H1 (cell line): Measurements from ENCODE around the gene CD46. TPM values are rescaled to one million over a fixed set of nuclear protein-coding genes. Genes with fewer than 3 reads are reported as not detected.

Source experiments
- CTCF ChIA-PET: fragments of 300-600 bp; sonication (Branson Sonifier 250); formaldehyde crosslinking; loops from one replicate; lab custom pipeline; 2021; ENCODE audit not compliant: partially characterized antibody; lab: Charles Lee
- POLR2A ChIA-PET: fragments of 300-600 bp; sonication (Branson Sonifier 250); formaldehyde crosslinking; loops from one replicate; lab custom pipeline; 2021; ENCODE audit warnings: inconsistent platforms; ENCODE audit not compliant: partially characterized antibody; lab: Charles Lee
- DNase-seq, 2 experiments: peaks; one replicate each; pipeline versions ENCODE4 v3.0.0 to v3.0.0-alpha.2; 2010 to 2022; ENCODE audit warnings: low spot score in 2 of 2, low read depth in 1 of 2, mixed read lengths in 1 of 2
- FAIRE-seq: peaks from 2 replicates; lab custom pipeline; 2011; peaks lifted over from hg19 to GRCh38; lab: Jason Lieb, UNC
- H2AFZ ChIP-seq: 2 replicates; pipeline ENCODE4 v1.8.1; 2012; ENCODE audit warnings: low read length, inconsistent platforms
- H2AK5ac ChIP-seq: 2 replicates; pipeline ENCODE4 v1.6.1; 2013; ENCODE audit warnings: low read depth, low read length
- H2BK120ac ChIP-seq: replicated peaks from 2 replicates; pipeline ENCODE3; 2013; ENCODE audit warnings: low read depth, low read length, inconsistent platforms
- H2BK12ac ChIP-seq: 2 replicates; pipeline ENCODE4 v1.6.1; 2013; ENCODE audit warnings: low read depth, low read length
- H2BK15ac ChIP-seq: 2 replicates; pipeline ENCODE4 v1.6.1; 2013; ENCODE audit warnings: low read length
- H2BK20ac ChIP-seq: 2 replicates; pipeline ENCODE4 v1.6.1; 2013; ENCODE audit warnings: low read length
- H2BK5ac ChIP-seq: 2 replicates; pipeline ENCODE4 v1.6.1; 2013; ENCODE audit warnings: low read depth, low read length
- H3K14ac ChIP-seq: 2 replicates; pipeline ENCODE4 v1.6.1; 2013; ENCODE audit warnings: inconsistent platforms; ENCODE audit not compliant: insufficient read length
- H3K18ac ChIP-seq: 2 replicates; pipeline ENCODE4 v1.6.1; 2013; ENCODE audit warnings: low read length; ENCODE audit errors: extremely low read depth
- H3K23ac ChIP-seq: 2 replicates; pipeline ENCODE4 v1.6.1; 2013; ENCODE audit warnings: inconsistent platforms; ENCODE audit not compliant: insufficient read length
- H3K23me2 ChIP-seq: 2 replicates; pipeline ENCODE4 v1.6.1; 2013; ENCODE audit warnings: low read depth, low read length
- H3K27ac ChIP-seq: 2 replicates; pipeline ENCODE4 v1.6.1; 2011; ENCODE audit warnings: low read depth, low read length, inconsistent platforms
- H3K27me3 ChIP-seq, 4 experiments: replicated peaks in 1 of 4; 1 replicate in 1 of 4; 2 replicates in 3 of 4; pipeline versions ENCODE4 v1.6.1 to v1.8.1; 2011 to 2013; ENCODE audit warnings: low read length in 3 of 4, mild to moderate bottlenecking in 3 of 4, inconsistent platforms in 2 of 4, mixed read lengths in 2 of 4, moderate library complexity in 1 of 4; ENCODE audit not compliant: control insufficient read depth in 3 of 4, insufficient read depth in 3 of 4; ENCODE audit errors: extremely low read depth in 1 of 4
- H3K36me3 ChIP-seq, 4 experiments: 2 replicates each; pipeline versions ENCODE4 v1.6.1 to v1.8.1; 2011 to 2013; ENCODE audit warnings: mild to moderate bottlenecking in 4 of 4, low read length in 3 of 4, moderate library complexity in 2 of 4, control low read depth in 1 of 4, inconsistent platforms in 1 of 4; ENCODE audit not compliant: insufficient read depth in 4 of 4, control insufficient read depth in 2 of 4
- H3K4ac ChIP-seq: replicated peaks from 2 replicates; pipeline ENCODE3; 2013; ENCODE audit warnings: low read length, low read depth, mixed read lengths, inconsistent platforms; ENCODE audit not compliant: insufficient read length
- H3K4me1 ChIP-seq, 4 experiments: replicated peaks in 1 of 4; 1 replicate in 1 of 4; 2 replicates in 3 of 4; pipeline versions ENCODE4 v1.6.1 to v1.8.1; 2011 to 2013; ENCODE audit warnings: low read length in 3 of 4, inconsistent platforms in 2 of 4, mixed read lengths in 1 of 4; ENCODE audit not compliant: insufficient read depth in 4 of 4, control insufficient read depth in 3 of 4
- H3K4me2 ChIP-seq, 2 experiments: 2 replicates each; pipeline versions ENCODE4 v1.6.1 to v1.8.1; 2011 to 2013; ENCODE audit warnings: low read depth in 2 of 2, low read length in 2 of 2, control low read depth in 1 of 2, inconsistent platforms in 1 of 2, mild to moderate bottlenecking in 1 of 2; ENCODE audit not compliant: insufficient read depth in 1 of 2
- H3K4me3 ChIP-seq, 4 experiments: fragments of 200-600, 300-600 bp in 1 of 4; sonication (generic), shearing (Covaris generic), sonication (Bioruptor Twin) in 1 of 4; 2 replicates each; pipeline versions ENCODE4 v1.5.1 to v1.8.1; 2011 to 2016; ENCODE audit warnings: low read length in 4 of 4, low read depth in 3 of 4, control low read depth in 2 of 4, inconsistent platforms in 2 of 4, mild to moderate bottlenecking in 2 of 4, mixed read lengths in 1 of 4, moderate library complexity in 1 of 4; ENCODE audit not compliant: insufficient read depth in 2 of 4; ENCODE audit errors: extremely low read depth in 1 of 4
- H3K56ac ChIP-seq: replicated peaks from 2 replicates; pipeline ENCODE3; 2013; ENCODE audit warnings: low read depth, mild to moderate bottlenecking, mixed read lengths, low read length, inconsistent platforms; ENCODE audit not compliant: insufficient read length
- H3K79me1 ChIP-seq: 2 replicates; pipeline ENCODE4 v1.6.1; 2013; ENCODE audit warnings: low read depth, low read length, control low read depth
- H3K79me2 ChIP-seq, 2 experiments: 2 replicates each; pipeline versions ENCODE4 v1.6.1 to v1.8.1; 2012 to 2013; ENCODE audit warnings: low read length in 2 of 2, mild to moderate bottlenecking in 2 of 2, inconsistent platforms in 1 of 2; ENCODE audit not compliant: insufficient read depth in 2 of 2, control insufficient read depth in 1 of 2
- H3K9ac ChIP-seq, 4 experiments: replicated peaks in 1 of 4; 1 replicate in 1 of 4; 2 replicates in 3 of 4; pipeline versions ENCODE4 v1.6.1 to v1.8.1; 2011 to 2013; ENCODE audit warnings: low read depth in 3 of 4, low read length in 3 of 4, control low read depth in 2 of 4, mild to moderate bottlenecking in 2 of 4, moderate library complexity in 2 of 4, inconsistent platforms in 1 of 4; ENCODE audit errors: extremely low read depth in 1 of 4
- H3K9me3 ChIP-seq, 2 experiments: 2 replicates each; pipeline versions ENCODE4 v1.6.1 to v1.8.1; 2012 to 2013; ENCODE audit warnings: mild to moderate bottlenecking in 2 of 2, moderate library complexity in 2 of 2, control low read depth in 1 of 2, inconsistent platforms in 1 of 2, low read depth in 1 of 2, low read length in 1 of 2, mixed read lengths in 1 of 2; ENCODE audit not compliant: insufficient read depth in 2 of 2
- H4K20me1 ChIP-seq, 2 experiments: replicated peaks in 1 of 2; 2 replicates each; pipeline versions ENCODE3 to v1.8.1; 2011 to 2013; ENCODE audit warnings: inconsistent platforms in 2 of 2, low read length in 2 of 2, mild to moderate bottlenecking in 1 of 2; ENCODE audit not compliant: insufficient read depth in 2 of 2, control insufficient read depth in 1 of 2
- H4K5ac ChIP-seq: 2 replicates; pipeline ENCODE4 v1.6.1; 2013; ENCODE audit warnings: low read length, low read depth, mixed read lengths, inconsistent platforms; ENCODE audit not compliant: insufficient read length
- H4K8ac ChIP-seq: 2 replicates; pipeline ENCODE4 v1.8.0; 2013; ENCODE audit warnings: mild to moderate bottlenecking, moderate library complexity, low read length, inconsistent platforms; ENCODE audit not compliant: insufficient read depth; ENCODE audit errors: extremely low read depth
- H4K91ac ChIP-seq: replicated peaks from 2 replicates; pipeline ENCODE3; 2013; ENCODE audit warnings: low read length, mixed read lengths, inconsistent platforms; ENCODE audit not compliant: insufficient read length
- BACH1 ChIP-seq: IDR thresholded peaks from 2 replicates; pipeline ENCODE4 v1.6.1; 2012; ENCODE audit warnings: low read length, improper control_type of control experiment
- HDAC2 ChIP-seq, 2 experiments: fragments of 300-600 bp in 1 of 2; sonication (generic) in 1 of 2; IDR thresholded peaks; 2 replicates each; pipeline ENCODE4 v1.6.1; 2011 to 2012; ENCODE audit warnings: low read depth in 2 of 2, low read length in 2 of 2, mild to moderate bottlenecking in 2 of 2, moderate library complexity in 2 of 2, borderline replicate concordance in 1 of 2, inconsistent platforms in 1 of 2
- NANOG ChIP-seq: IDR thresholded peaks from 2 replicates; pipeline ENCODE4 v1.6.1; 2011; ENCODE audit warnings: low read length, low read depth, mild to moderate bottlenecking, inconsistent platforms; ENCODE audit not compliant: insufficient read depth, poor library complexity, severe bottlenecking
- YY1 ChIP-seq: IDR thresholded peaks from 2 replicates; pipeline ENCODE4 v1.6.1; 2011; ENCODE audit warnings: low read depth, mild to moderate bottlenecking, low read length
- WGBS, 2 experiments: shearing (Covaris generic) in 1 of 2; methylation state at CpG; one replicate each; pipeline versions ENCODE4 v1.1.6 to v1.1.7; 2013 to 2015; ENCODE audit warnings: low lambda C conversion rate in 2 of 2, mixed read lengths in 2 of 2, inconsistent platforms in 1 of 2, low coverage in 1 of 2, missing lambda C conversion rate in 1 of 2; ENCODE audit not compliant: insufficient replicate concordance in 2 of 2, insufficient coverage in 1 of 2, insufficient read length in 1 of 2; ENCODE audit errors: extremely low coverage in 1 of 2, missing lambda C conversion rate in 1 of 2; 5-methylcytosine and 5-hydroxymethylcytosine counted together
- polyA plus RNA-seq, 7 experiments: library from polyadenylated mRNA; depleted of rRNA in 3 of 7; stranded (reverse) in 5 of 7; unstranded in 2 of 7; fragments of >200 nt in 5 of 7; fragments of 200-250 nt in 2 of 7; gene quantifications; 1 replicate in 5 of 7; 2 replicates in 1 of 7; 4 replicates in 1 of 7; pipeline versions ENCODE4 v1.2.1 to v1.2.3, GENCODE V29; 2011 to 2013; ENCODE audit warnings: missing spikeins in 2 of 7, mixed read lengths in 2 of 7
- total RNA-seq: library from RNA; stranded (reverse); fragmentation: NEBNext Ultra II Directional; extraction: Animal tissue kit (Norgen Biotek cat#: 25700); gene quantifications from 2 replicates; pipeline ENCODE4 v1.2.1, GENCODE V29; 2021

CD46 gene
- total and polyA plus RNA-seq, 2 of the 8 experiments (the other 6 are each of a cell fraction or from before 2014, with no cell fraction given) = 60.9 to 113 TPM

- no peak overlapping the region for H3K56ac ChIP-seq
- ChIA-PET CTCF (interaction anchor here (1.1 to 12.1 kb wide), 9 partner anchors 10 to 75 kb away, joined by 4 to 113 read pairs (median 14); no protein-coding TSS in a partner anchor), POLR2A (no interaction called here)
- H3K14ac ChIP-seq = no peak overlapping the region
- no peak overlapping the region for H4K91ac ChIP-seq
- DNase-seq (no peak), FAIRE-seq (no peak)
- H3K4me3 ChIP-seq = no peak overlapping the region
- no peak overlapping the region for H4K8ac ChIP-seq
- no peak overlapping the region for H3K23ac ChIP-seq
- H3K79me1 ChIP-seq = no peaks in the 10 kb centered on the region; the same call in 1 of the 2 replicates
- no peaks in the 10 kb centered on the region for H3K23me2 ChIP-seq
- no peak overlapping the region for H2AK5ac ChIP-seq
- H2BK5ac ChIP-seq = no peak overlapping the region
- H3K4me1 ChIP-seq = peaks cover 0 to 3% (median 0%) of the 10 kb centered on the region in 4 experiments; a peak in 2 of 7 replicates
- H3K9ac ChIP-seq = no peak overlapping the region
- H3K27me3 ChIP-seq = no peaks in the 10 kb centered on the region
- no peaks in the 10 kb centered on the region for H3K79me2 ChIP-seq
- H4K5ac ChIP-seq = no peak overlapping the region
- H3K36me3 ChIP-seq = no peaks in the 10 kb centered on the region
- H2BK20ac ChIP-seq = no peak overlapping the region
- no peak overlapping the region for H3K4me2 ChIP-seq
- no peak overlapping the region for H3K27ac ChIP-seq
- WGBS, 2 experiments = 85% methylated on average over 6 of the region's 6 CpGs; no CpG with 5 or more reads in 1 of the 2 experiments
- H2AFZ ChIP-seq = no peak overlapping the region
- TF ChIP-seq YY1 = no peak
- no peak for TF ChIP-seq BACH1
- TF ChIP-seq NANOG = no peak
- TF ChIP-seq HDAC2 (IDR thresholded peaks at IDR 0.05; ENCODE audit: borderline replicate concordance in 1 of 2, low read depth in 2 of 2, low read length in 2 of 2) = no peak
- TF ChIP-seq, all 59 proteins: peak for 0
- Histone ChIP-seq H4K20me1 (no peaks in the 10 kb centered on the region), H2BK15ac (no peak overlapping the region), H3K4ac (no peak overlapping the region), H3K9me3 (no peaks in the 10 kb centered on the region), H2BK12ac (no peak overlapping the region), H3K18ac (no peak overlapping the region), H2BK120ac (no peak overlapping the region)
Observed at GRCh38 chr1:207824691-207825408, 73.0 kb downstream of the CD46 start.
